ENCODE measurements around the gene OR6K2. TPM values are rescaled to one million over a fixed set of nuclear protein-coding genes. Genes with fewer than 3 reads are reported as not detected.
"Not testable (repeated sequence)": the region's sequence is repeated elsewhere in the genome, so short reads cannot be mapped to it uniquely, and the experiment has no call there.

OR6K2 gene, protein sequence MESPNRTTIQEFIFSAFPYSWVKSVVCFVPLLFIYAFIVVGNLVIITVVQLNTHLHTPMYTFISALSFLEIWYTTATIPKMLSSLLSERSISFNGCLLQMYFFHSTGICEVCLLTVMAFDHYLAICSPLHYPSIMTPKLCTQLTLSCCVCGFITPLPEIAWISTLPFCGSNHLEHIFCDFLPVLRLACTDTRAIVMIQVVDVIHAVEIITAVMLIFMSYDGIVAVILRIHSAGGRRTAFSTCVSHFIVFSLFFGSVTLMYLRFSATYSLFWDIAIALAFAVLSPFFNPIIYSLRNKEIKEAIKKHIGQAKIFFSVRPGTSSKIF
- not detected for total RNA-seq

DNA sequence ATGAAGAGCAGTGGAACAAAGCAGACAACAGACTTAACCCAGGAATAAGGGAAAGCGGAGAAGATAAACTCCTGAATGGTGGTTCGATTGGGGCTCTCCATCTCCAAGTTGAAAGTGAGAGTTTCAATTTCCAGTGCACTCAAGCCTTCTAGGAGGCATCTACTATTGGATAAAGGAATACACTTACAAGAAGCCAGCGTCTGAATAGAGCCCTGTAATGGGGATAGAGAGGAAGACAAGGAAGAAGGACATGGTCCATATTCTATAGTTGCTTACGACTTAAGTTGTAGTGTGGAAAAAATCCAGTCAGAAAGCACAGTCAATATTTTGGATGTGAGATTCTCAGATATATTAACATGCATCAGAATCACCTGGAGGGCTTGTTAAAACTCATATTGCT is at the start of gene OR6K2:
OR6K2 (minus strand) TSS at position 101 of the 400 bp plus-strand sequence; CDS start at position 101, 0 bp downstream.
- DNase-seq (ENCODE audit: low spot score in 2 of 2) (no peak), FAIRE-seq (no peak)

DNA sequence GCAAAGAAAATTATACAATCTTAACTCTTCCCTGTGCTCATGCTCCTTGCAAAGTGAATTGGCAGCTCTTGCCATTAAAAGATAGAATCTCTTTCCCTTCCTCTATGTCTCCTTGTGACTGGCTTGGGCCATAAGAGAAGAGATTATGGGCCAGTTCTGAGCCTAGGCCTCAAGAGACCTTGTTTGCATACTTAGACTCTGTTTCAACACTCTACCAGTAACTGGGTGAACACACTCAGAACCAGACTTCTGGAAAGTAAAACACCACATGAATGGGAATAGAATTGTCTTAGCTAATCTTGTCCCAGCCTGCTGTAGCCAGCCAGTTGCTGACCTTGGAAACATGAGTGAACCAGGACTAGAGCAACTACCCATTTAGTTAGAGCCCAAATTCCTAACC is 35.4 kb upstream of the OR6K2 start:
- FAIRE-seq (no peak), DNase-seq (ENCODE audit: low spot score in 2 of 2) (no peak)

DNA sequence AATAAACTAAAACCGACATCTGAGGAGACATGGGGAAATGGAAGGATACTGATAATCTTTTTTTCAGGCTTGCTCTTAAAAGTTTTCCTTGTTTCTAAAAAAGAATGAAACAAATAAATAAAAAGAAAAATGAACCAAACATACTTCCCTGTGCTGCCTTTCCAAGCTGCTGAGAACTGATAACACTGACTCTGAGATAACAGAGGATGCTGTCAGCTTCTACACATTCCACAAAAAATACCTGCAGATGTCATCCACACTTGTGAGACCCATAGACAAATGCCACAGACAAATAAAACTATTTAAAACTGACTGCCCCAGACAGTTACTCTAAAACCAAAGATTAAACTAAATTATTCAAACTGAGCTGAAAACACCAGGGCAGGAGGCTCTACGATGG is 32.1 kb upstream of the OR6K2 start:
- FAIRE-seq = no peak
- no peak for DNase-seq (ENCODE audit: low spot score in 2 of 2)

DNA sequence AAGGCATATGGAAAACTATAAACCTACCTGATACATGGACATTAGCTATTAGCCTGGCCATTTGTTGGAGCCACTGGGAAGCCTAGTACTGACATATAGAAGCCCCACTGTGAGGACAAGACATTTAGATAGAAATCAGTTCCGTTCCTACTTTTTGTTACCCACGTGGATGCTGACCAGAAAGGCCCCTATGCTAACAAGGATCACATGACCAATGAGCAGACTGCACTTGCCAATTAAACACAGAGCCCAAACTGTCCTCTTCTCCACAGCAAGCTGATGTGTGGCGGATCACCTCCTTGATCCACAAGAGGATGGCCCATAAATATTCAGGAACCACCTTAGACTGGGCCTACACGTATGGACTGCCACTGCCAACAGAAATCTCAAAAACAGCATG is 31.3 kb upstream of the OR6K2 start:
- FAIRE-seq (no peak), DNase-seq (ENCODE audit: low spot score in 2 of 2) (no peak)

DNA sequence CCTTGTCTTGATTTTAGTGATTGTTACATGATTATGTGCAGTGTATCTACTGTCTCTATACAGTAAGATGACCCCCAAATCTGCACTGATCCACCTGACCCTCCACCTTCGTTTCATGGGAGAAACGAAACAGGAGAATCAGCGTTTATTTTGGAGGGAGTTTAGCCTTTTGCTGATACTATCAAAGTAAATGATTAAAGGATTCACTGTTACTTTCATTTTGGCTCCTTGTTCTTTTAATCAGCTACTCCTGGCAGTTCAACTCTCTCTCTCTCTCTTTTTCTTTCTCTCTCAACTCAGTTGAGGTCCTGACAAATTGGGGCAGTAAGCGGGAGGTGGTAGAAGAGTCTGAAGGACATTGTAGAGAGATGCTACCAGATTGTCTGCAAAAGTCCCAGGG is 30.0 kb upstream of the OR6K2 start:
- DNase-seq (ENCODE audit: low spot score in 2 of 2) (no peak), FAIRE-seq (no peak)

DNA sequence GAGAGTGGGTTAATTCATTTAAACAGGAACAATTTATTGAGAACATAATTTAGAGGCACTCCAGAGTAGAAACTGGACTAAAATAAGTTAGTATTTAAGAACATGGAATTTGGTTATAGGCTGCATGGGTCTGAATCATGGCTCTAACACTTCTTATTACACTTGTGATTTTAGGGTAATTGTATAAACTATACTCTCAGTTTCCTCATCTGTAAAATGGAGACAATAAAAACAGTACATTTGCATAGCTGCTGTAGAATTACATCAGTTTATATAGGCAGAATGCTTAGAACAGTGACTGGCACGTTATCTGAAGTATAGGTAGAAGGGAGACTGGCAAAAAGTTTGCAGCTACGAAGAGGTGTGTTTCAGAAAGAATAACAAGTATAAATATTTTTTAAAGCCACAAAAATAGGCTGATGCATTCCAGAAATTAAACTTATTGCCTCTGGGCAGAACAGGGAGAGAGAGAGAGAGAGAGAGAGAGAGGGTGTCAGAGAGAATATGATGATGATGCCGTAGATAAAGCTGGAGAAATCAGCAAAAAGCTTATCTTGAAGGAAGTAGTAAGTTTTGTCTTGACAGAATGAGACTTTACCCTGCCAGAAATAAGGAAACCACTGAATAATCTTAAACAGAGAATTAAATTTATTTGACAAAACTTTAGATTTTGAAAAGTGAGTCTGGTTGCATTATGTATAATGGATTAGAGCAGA is 28.2 kb upstream of the OR6K2 start:
- FAIRE-seq = no peak
- DNase-seq (ENCODE audit: low spot score in 2 of 2) = no peak

DNA sequence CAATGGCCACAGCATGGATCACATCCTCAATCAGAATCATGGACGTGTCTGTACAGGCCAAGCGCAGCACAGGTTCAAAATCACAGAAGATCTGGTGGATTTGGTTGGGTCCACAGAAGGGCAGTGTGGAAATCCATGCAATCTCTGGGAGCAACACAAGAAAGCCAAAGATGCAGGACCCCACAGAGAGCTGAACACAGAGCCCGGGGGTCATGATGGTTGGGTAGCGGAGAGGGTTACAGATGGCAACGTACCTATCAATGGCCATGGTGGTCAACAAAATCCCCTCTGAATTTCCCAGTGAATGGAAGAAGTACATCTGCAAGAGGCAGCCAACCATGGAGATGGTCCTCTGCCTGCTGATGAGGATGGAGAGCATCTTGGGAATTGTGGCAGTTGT is 24.0 kb upstream of the OR6K2 start:
- FAIRE-seq = no peak
- no peak for DNase-seq (ENCODE audit: low spot score in 2 of 2)

DNA sequence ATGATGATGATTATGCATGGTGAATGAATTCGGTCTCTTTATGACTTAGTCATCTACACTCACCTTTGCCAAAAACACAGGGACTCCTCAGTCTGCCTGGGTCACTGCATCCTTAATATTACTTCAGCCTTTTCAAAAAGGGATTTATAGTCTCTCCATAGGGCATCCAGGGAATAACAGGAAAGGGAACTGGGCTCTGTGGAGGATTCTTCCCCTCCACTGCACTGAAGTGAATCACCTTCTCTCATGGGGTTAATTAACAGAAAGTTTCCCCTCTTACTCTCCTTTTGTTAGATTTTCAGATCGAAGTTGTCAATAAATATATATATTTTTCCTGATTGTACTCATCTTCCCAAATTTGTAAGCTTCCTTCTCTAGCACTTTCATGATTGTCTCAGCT is 20.2 kb upstream of the OR6K2 start, which contains the start of gene OR6K3:
OR6K3 (minus strand) TSS at position 101 of the 400 bp plus-strand sequence. CDS start 2,605 bp downstream, outside the sequence.
- FAIRE-seq (no peak), DNase-seq (ENCODE audit: low spot score in 2 of 2) (no peak)

DNA sequence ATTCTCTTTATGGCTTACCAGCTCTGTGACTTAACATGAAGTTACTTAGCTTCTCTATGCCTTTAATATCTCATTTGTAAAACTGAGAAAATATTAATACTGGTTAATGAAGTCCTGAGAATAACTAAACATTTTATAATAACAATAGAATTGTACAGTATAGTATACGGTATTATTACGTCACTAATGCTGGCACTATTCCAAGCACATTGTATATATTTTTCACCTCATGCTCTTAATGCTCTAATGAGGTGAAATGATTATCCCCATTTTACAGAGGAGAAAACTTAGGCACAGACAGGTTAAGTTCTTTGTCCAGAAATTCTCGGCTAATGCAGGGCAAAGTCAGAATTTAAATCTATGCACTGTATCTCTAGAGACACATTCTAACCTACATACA is 19.2 kb upstream of the OR6K2 start:
- FAIRE-seq (no peak), DNase-seq (ENCODE audit: low spot score in 2 of 2) (no peak)

DNA sequence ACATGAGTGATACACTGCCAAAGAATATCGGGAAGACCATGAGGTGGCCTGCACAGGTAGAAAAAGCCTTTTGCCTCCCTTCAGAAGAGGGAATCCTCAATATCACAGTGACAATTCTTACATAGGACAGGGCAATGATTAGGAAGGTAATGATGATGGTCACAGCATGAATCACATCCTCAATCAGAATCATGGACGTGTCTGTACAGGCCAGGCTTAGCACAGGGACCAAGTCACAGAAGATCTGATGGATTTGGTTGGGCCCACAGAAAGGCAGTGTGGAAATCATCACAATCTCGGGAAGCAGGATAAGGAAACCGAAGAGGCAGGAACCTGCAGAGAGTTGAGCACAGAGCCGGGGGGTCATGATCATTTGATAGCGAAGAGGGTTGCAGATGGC is 16.9 kb upstream of the OR6K2 start:
- FAIRE-seq = no peak

DNA sequence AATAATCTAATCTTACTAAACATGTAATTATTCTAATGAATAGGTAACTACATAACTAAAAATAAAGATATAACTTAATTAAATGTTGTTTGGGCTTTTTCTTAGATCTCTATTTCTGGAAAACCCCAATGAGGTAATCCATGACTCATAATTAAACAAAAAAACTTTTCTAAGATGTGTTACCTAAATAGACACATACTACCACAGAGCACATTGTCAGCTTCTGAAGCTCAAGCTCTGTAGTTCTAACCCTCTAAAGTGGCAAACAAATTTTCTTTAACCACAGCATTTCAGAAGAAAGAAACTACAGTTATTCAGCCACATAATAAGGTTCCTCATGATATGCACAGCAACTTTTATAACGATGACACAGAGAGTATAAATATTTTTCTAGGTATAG is 15.9 kb upstream of the OR6K2 start:
- no peak for DNase-seq (ENCODE audit: low spot score in 2 of 2)
- FAIRE-seq = no peak

More for the DNA sequence above, 16.9 kb upstream of the OR6K2 start:
- DNase-seq (ENCODE audit: low spot score in 2 of 2) = no peak

DNA sequence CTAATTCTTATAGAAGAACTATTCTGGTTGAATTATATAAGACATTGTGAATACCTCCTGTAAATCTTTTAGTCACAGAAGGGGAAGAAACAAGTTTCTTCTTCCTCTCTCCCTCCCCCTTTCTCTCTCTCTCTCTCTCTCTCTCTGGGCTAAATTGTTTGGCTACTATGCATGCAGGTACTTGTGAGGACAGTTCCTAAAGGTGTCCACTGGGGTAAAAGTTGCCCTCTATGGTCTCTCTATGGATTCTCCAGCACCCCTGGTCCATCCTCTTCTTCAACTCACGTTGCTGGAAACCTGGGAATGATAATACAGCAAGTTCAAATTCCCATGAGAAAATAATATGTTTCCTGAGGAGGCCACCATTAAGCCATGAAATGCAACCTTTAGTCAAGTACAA is 14.3 kb upstream of the OR6K2 start:
- DNase-seq (ENCODE audit: low spot score in 2 of 2) (no peak), FAIRE-seq (no peak)

DNA sequence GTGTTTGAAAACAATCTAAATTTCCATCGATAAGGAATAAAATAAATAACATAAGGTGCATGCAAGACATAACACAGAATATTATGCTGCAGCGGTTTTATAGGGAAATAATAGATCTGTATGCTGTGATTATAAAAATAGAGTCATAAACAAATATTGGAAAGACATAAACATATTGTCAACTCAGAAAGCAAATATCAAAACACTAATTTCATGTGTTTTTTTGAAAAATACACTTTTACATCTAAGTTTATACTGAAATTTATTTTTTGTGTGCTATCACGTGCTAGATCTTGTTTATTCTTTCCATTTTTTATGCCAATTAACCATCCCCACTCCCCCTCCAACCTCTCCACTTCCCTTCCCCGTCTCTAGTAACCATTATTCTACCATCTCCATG is 10.6 kb upstream of the OR6K2 start:
- FAIRE-seq (no peak), DNase-seq (ENCODE audit: low spot score in 2 of 2) (no peak)

DNA sequence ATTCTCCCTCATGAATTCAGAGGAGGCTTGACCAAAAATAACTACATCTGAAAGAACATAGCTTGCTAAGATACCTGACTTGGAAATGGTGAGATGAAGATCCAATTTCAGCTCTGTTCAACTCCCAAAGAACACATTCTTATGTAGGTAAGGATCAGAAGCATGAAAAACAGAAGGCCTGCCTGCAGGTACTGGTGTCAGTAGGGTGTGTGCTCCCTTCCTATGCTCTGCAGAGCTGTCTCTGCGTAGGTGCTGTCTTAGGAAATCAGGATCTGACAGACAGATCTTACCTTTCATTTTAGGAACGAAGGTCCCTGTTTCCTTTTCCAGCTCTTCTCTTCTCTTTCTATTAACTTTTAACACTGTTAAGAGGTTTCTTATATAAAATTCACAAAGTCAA is 5.6 kb upstream of the OR6K2 start:
- FAIRE-seq (no peak), DNase-seq (ENCODE audit: low spot score in 2 of 2) (no peak)

DNA sequence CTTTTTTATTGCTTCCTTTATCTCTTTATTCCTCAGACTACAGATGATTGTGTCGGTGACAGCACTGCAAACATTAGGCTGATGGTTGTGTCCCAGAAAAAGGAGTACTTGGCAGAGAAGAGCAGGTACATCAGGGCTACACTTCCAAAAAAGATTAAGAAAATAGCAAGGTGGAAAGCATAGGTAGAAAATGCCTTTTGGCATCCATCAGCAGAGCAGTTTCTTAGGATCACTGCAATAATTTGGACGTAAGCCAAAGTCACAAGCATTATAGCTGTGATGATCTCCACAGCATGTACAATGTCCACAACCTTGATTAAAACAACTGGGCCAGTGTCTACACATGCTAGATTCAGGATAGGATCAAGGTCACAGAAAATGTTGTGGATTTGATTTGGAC is 5.9 kb downstream of the OR6K2 start:
- DNase-seq (ENCODE audit: low spot score in 2 of 2) (no peak), FAIRE-seq (no peak)

DNA sequence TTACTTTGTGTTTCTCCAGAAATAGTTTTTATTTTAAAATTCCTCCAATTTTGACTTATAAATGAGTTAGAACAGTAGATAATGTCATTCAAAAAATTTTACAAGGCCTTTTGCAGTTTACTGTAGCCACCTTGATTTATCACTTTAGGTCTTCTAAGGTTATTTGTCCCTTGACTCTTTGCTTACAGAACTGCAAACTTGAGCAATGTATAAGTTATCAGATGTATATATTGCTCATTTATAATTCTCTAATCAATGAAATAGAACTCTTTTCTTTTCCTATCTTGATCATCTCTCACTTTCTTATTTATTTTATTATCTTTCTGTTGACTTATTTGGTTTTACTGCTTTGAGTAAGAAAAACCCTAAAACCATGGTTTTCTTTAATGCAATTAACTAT is 8.1 kb downstream of the OR6K2 start:
- FAIRE-seq (no peak), DNase-seq (ENCODE audit: low spot score in 2 of 2) (no peak)

DNA sequence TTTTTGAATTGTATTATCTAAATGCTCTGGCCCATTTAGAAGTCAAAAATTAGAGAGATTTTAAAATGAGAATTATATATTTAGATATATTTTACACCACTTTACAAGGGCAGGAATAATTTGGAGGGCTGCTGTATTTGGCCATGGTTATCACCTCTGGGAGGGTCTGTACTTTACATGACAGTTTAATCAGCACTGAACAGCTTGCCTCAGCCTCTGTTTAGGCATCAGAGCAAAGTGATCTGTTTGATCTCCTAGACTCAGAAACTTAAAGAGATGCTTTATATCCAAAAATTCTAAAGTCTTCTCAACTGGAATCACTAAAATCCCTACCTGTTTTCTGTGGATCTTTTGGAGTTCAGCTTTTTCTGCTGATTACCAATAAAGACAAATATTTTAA is 8.5 kb downstream of the OR6K2 start:
- no peak for FAIRE-seq
- DNase-seq (ENCODE audit: low spot score in 2 of 2) = no peak

DNA sequence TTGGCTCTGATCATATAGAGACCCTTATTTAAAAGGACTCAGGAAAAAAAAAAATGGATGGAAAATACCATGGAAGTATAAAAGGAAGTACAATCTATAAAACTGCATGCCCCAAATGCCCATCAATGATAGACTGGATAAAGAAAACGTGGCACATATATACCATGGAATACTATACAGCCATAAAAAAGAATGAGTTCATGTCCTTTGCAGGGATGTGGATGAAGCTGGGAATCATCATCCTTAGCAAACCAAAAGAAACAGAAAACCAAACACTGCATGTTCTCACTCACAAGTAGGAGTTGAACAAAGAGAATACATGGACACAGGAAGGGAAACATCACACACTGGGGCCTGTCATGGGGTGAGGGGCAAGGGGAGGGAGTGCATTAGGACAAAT is 9.3 kb downstream of the OR6K2 start:
- DNase-seq (ENCODE audit: low spot score in 2 of 2); FAIRE-seq: not testable (repeated sequence)

DNA sequence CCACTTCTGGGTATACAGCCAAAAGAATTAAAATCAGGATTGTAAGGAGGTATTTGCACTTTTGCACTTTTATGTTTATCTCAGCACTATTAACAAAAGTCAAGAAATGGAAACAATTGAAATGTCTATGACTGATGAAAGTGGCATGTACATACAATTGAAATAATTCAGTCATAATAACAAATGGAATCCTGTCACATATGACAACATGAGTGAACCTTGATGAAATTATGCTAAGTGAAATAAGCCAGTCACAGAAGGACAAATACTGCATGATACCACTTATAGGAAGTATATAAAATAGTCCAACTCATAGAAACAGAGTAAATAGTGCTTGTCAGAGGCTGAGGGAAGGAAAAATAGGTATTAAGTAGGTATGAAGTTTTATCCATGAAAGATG is 10.6 kb downstream of the OR6K2 start:
- DNase-seq (ENCODE audit: low spot score in 2 of 2) = no peak
- FAIRE-seq = no peak

DNA sequence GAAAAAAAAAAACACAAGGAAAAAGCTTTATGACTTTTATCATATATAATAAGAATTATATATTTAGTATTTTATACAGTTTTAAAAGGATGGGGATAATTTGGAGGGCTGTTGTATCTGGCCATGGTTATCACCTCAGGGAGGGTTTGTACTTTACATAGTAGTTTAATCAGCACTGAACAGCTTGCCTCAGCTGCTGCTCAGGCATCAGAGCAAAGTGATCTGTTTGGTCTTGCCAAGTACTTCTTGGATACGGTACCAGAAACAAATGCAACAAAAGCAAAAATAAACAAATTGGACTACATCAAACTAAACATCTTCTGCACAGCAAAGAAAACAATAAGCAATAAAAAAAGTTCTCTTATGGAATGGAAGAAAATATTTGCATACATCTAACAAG is 11.3 kb downstream of the OR6K2 start:
- DNase-seq (ENCODE audit: low spot score in 2 of 2) (no peak), FAIRE-seq (no peak)

DNA sequence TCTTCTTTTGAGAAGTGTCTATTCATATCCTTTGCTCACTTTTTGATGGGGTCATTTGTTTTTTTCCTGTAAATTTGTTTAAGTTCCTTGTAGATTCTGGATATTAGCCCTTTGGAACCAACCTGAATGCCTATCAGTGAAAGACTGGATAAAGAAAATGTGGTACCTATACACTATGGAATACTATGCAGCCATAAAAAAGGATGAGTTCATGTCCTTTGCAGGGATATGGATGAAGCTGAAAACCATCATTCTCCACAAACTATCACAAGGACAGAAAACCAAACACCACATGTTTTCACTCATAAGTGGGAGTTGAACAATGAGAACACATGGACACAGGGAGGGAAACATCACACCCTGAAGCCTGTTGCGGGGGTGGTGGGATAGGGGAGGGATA is 12.1 kb downstream of the OR6K2 start:
- DNase-seq (ENCODE audit: low spot score in 2 of 2); FAIRE-seq: not testable (repeated sequence)

DNA sequence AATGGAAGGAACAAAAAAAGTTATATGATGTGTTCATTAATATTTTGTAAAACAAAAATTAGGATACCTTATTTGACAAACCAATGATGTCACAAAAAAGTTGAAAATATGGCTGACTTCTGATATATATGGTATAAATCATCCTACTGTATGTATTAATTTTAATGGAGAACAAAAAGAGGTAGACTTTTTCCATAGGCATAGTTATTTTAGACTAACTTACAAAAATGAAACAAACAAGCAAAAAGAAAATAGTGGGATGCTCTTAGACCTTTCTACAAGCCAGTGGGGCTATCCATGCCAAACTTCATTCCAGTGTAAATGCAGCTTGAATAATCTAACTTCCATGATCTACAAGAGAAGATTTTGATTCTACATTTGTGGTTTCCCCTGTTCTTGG is 13.4 kb downstream of the OR6K2 start:
- FAIRE-seq (no peak), DNase-seq (ENCODE audit: low spot score in 2 of 2) (no peak)
